Measurements from ENCODE around the gene MYH9. TPM values are rescaled to one million over a fixed set of nuclear protein-coding genes. Genes with fewer than 3 reads are reported as not detected.

Gene MYH9
- total RNA-seq, 1 experiment from 2014 or later, result 323 TPM

DNA sequence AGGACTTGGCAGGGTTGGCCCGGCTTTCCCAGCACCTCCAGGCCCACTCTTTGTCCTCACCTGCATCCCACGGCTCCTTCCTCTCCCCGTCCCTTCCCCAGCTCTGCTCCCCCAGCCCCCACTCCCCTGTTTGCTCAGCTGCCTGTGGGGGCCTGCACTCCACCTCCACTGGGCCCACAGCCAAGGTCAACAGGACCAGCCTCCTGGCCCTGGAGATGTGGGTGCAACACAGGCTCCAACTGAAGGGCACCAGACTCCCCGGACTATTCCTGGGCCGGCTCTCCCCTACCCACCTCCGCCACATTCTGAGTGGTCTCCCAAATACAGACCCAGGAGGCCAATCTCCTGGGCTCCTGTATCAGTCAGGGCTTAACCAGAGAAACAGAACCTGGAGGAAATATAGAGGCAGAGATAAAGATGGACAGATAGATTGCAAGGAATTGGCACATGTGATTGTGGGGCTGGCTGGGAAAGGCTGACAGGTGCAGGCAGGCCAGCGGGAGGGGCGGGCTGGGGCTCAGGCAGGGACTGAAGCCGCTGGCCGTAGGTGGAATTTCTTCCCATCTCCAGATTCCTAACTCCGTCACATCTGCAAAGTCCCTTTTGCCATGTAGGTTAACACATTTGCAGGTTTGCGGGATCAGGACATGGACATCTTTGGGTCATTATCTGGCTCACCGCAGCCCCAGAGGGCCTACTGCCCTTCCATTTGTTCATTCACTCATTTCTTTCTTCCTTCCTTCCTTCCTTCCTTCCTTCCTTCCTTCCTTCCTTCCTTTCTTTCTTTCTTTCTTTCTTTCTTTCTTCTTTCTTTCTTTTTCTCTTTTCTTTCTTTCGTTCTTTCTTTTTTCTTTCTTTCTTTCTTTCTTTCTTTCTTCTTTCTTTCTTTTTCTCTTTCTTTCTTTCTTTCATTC lies 45.8 kb upstream of the MYH9 start:
- no peaks in the 10 kb centered on the region for H3K9me3 ChIP-seq (ENCODE audit: low read depth, low read length, poor library complexity, severe bottlenecking)
- no peak overlapping the region for H3K27ac ChIP-seq (ENCODE audit: low read depth, low read length, poor library complexity, severe bottlenecking)
- no peaks in the 10 kb centered on the region for H3K27me3 ChIP-seq (replicated peaks; ENCODE audit: insufficient read depth, low read depth, low read length, poor library complexity)
- H3K4me3 ChIP-seq (ENCODE audit: low read depth, low read length, poor library complexity, severe bottlenecking), result no peak overlapping the region
- no peak for DNase-seq (ENCODE audit: low spot score)
- TF ChIP-seq, protein P1, sequence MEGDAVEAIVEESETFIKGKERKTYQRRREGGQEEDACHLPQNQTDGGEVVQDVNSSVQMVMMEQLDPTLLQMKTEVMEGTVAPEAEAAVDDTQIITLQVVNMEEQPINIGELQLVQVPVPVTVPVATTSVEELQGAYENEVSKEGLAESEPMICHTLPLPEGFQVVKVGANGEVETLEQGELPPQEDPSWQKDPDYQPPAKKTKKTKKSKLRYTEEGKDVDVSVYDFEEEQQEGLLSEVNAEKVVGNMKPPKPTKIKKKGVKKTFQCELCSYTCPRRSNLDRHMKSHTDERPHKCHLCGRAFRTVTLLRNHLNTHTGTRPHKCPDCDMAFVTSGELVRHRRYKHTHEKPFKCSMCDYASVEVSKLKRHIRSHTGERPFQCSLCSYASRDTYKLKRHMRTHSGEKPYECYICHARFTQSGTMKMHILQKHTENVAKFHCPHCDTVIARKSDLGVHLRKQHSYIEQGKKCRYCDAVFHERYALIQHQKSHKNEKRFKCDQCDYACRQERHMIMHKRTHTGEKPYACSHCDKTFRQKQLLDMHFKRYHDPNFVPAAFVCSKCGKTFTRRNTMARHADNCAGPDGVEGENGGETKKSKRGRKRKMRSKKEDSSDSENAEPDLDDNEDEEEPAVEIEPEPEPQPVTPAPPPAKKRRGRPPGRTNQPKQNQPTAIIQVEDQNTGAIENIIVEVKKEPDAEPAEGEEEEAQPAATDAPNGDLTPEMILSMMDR (conservative IDR thresholded peaks at IDR 0.05; ENCODE audit: low read depth, low read length), result no peak
- no peak for TF ChIP-seq EZH2 (IDR thresholded peaks at IDR 0.05; ENCODE audit: borderline replicate concordance, low read depth, low read length, poor library complexity, severe bottlenecking)
- intact Hi-C loops (cut with micrococcal nuclease; ENCODE audit: unreplicated experiment), result no loop called here
- ChIA-PET CTCF (no interaction called here), POLR2A (ENCODE audit: low non-redundant PET) (interaction anchor here (0.7 kb wide), 1 partner anchor 109 kb away, joined by 3 read pairs; no protein-coding TSS in a partner anchor)
- H3K36me3 ChIP-seq (ENCODE audit: insufficient read depth, low read length, poor library complexity, severe bottlenecking), result no peaks in the 10 kb centered on the region
- no peaks in the 10 kb centered on the region for H3K4me1 ChIP-seq (ENCODE audit: insufficient read depth, low read length, poor library complexity, severe bottlenecking)
- BruUV-seq (replicated peaks), result no TSS peak

GRCh38 chr22:36432592-36433317 lies 45.0 kb upstream of the MYH9 start:
- Histone ChIP-seq H3K27me3 (replicated peaks; ENCODE audit: insufficient read depth, low read depth, low read length, poor library complexity) (no peaks in the 10 kb centered on the region), H3K4me1 (ENCODE audit: insufficient read depth, low read length, poor library complexity, severe bottlenecking) (no peaks in the 10 kb centered on the region), H3K4me3 (ENCODE audit: low read depth, low read length, poor library complexity, severe bottlenecking) (no peak overlapping the region), H3K9me3 (ENCODE audit: low read depth, low read length, poor library complexity, severe bottlenecking) (no peaks in the 10 kb centered on the region), H3K36me3 (ENCODE audit: insufficient read depth, low read length, poor library complexity, severe bottlenecking) (no peaks in the 10 kb centered on the region), H3K27ac (ENCODE audit: low read depth, low read length, poor library complexity, severe bottlenecking) (no peak overlapping the region)
- no peak for TF ChIP-seq EZH2 (IDR thresholded peaks at IDR 0.05; ENCODE audit: borderline replicate concordance, low read depth, low read length, poor library complexity, severe bottlenecking)
- TF ChIP-seq, protein P1 (conservative IDR thresholded peaks at IDR 0.05; ENCODE audit: low read depth, low read length), result no peak
- POLR2A ChIA-PET (ENCODE audit: low non-redundant PET), result interaction anchor here (0.7 kb wide), 1 partner anchor 108 kb away, joined by 3 read pairs; no protein-coding TSS in a partner anchor
- no TSS peak for BruUV-seq (replicated peaks)
- CTCF ChIA-PET, result no interaction called here
- DNase-seq (ENCODE audit: low spot score), result no peak
- intact Hi-C loops (cut with micrococcal nuclease; ENCODE audit: unreplicated experiment), result no loop called here

- intact Hi-C loops (cut with micrococcal nuclease; ENCODE audit: unreplicated experiment), result no loop called here
- POLR2A ChIA-PET (ENCODE audit: low non-redundant PET), result no interaction called here
Observed at GRCh38 chr22:36431977-36432376, 44.2 kb upstream of the MYH9 start.

More at GRCh38 chr22:36431977-36432376, 44.2 kb upstream of the MYH9 start:
- TF ChIP-seq, protein P1 (conservative IDR thresholded peaks at IDR 0.05; ENCODE audit: low read depth, low read length), result no peak
- TF ChIP-seq EZH2 (IDR thresholded peaks at IDR 0.05; ENCODE audit: borderline replicate concordance, low read depth, low read length, poor library complexity, severe bottlenecking), result no peak
- DNase-seq (ENCODE audit: low spot score), result no peak
- H3K27me3 ChIP-seq (replicated peaks; ENCODE audit: insufficient read depth, low read depth, low read length, poor library complexity), result no peaks in the 10 kb centered on the region
- no peak overlapping the region for H3K4me3 ChIP-seq (ENCODE audit: low read depth, low read length, poor library complexity, severe bottlenecking)
- H3K27ac ChIP-seq (ENCODE audit: low read depth, low read length, poor library complexity, severe bottlenecking), result no peak overlapping the region
- H3K4me1 ChIP-seq (ENCODE audit: insufficient read depth, low read length, poor library complexity, severe bottlenecking), result no peaks in the 10 kb centered on the region
- H3K36me3 ChIP-seq (ENCODE audit: insufficient read depth, low read length, poor library complexity, severe bottlenecking), result no peaks in the 10 kb centered on the region
- no peaks in the 10 kb centered on the region for H3K9me3 ChIP-seq (ENCODE audit: low read depth, low read length, poor library complexity, severe bottlenecking)
- CTCF ChIA-PET, result no interaction called here
- BruUV-seq (replicated peaks), result no TSS peak

All from A673 (cell line).